AG09319 (cell line): Measurements from ENCODE around the gene QPRT.
"Not testable (repeated sequence)": the region's sequence is repeated elsewhere in the genome, so short reads cannot be mapped to it uniquely, and the experiment has no call there.

Source experiments
- DNase-seq: peaks from one replicate; pipeline ENCODE4 v3.0.0-alpha.2; 2010; ENCODE audit warnings: low read depth; ENCODE audit errors: extremely low read depth
- TF ChIP-seq, protein P1 (sequence below): IDR thresholded peaks from 2 replicates; pipeline ENCODE4 v1.5.1; 2011; ENCODE audit warnings: low read depth, mild to moderate bottlenecking, inconsistent platforms, low read length, moderate library complexity

Gene QPRT

GRCh38 chr16:29734786-29735185 lies 55.8 kb downstream of the QPRT start:
- DNase-seq, result no peak
- TF ChIP-seq, protein P1, sequence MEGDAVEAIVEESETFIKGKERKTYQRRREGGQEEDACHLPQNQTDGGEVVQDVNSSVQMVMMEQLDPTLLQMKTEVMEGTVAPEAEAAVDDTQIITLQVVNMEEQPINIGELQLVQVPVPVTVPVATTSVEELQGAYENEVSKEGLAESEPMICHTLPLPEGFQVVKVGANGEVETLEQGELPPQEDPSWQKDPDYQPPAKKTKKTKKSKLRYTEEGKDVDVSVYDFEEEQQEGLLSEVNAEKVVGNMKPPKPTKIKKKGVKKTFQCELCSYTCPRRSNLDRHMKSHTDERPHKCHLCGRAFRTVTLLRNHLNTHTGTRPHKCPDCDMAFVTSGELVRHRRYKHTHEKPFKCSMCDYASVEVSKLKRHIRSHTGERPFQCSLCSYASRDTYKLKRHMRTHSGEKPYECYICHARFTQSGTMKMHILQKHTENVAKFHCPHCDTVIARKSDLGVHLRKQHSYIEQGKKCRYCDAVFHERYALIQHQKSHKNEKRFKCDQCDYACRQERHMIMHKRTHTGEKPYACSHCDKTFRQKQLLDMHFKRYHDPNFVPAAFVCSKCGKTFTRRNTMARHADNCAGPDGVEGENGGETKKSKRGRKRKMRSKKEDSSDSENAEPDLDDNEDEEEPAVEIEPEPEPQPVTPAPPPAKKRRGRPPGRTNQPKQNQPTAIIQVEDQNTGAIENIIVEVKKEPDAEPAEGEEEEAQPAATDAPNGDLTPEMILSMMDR, result no peak

DNA sequence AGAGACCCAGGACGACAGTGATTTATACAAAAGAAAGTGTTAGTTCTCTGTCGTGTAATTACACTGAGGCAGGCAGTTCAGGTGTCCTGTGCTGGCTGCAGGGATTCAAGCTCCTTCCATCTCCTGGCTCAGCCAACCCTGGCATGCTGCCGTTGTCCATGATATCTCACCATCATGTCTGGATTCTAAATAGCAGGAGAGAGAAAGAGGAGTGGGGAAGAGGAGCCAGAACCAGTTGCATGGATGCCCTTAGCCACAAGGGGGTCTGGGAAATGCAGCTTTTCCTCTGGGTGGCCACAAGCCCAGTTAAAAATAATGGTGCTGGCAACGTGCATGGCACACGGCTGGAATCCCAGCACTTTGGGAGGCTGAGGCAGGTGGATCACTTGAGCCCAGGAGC lies 57.1 kb downstream of the QPRT start:
- TF ChIP-seq, protein P1, result no peak
- no peak for DNase-seq

GRCh38 chr16:29736764-29737163 lies 57.8 kb downstream of the QPRT start:
- TF ChIP-seq, protein P1, result no peak
- no peak for DNase-seq

GRCh38 chr16:29737713-29738112 lies 58.7 kb downstream of the QPRT start:
- TF ChIP-seq, protein P1, result no peak
- no peak for DNase-seq

DNA sequence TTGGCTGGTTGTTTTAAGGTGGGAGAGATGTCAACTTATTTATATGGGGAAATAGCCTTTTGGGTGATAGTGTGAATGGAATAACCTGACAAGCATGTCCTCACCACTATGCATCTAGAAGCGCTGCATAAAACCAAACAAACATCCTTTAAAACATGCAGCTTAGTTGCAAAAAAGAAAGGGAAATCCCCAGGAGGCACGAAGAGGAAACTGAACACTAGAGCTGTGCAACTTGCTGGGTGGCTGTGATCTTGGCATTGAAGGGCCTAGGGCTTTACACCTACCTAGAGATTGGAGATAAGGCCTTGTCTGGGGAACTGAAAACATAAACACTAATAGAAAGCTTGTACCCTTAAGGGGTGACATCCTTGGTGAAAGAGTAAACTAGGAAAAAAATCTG lies 59.5 kb downstream of the QPRT start:
- no peak for DNase-seq
- TF ChIP-seq, protein P1, result no peak

DNA sequence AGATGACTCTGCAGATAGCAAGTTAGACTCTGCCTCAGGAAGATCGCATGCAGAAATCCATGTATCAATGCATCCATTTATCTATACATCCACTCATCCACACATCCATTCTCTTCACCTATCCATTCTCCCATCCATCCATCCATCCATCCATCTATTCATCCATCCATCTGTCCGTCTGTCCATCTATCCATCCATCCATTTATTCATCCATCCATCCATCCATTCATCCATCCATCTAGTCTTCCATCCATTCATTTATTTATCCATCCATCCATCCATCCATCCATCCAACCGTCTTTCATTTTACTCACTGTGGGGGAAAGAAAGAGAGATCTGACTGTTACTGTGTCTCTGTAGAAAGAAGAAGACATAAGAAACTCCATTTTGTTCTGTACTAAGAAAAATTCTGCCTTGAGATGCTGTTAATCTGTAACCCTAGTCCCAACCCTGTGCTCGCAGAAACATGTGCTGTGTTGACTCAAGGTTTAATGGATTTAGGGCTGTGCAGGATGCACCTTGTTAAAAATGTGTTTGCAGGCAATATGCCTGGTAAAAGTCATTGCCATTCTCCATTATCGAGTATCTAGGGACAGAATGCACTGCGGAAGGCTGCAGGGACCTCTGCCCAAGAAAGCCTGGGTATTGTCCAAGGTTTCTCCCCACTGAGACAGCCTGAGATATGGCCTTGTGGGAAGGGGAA lies 61.1 kb downstream of the QPRT start:
- DNase-seq, result not testable (repeated sequence)

GRCh38 chr16:29740630-29741015 lies 61.6 kb downstream of the QPRT start:
- DNase-seq, result not testable (repeated sequence)

DNA sequence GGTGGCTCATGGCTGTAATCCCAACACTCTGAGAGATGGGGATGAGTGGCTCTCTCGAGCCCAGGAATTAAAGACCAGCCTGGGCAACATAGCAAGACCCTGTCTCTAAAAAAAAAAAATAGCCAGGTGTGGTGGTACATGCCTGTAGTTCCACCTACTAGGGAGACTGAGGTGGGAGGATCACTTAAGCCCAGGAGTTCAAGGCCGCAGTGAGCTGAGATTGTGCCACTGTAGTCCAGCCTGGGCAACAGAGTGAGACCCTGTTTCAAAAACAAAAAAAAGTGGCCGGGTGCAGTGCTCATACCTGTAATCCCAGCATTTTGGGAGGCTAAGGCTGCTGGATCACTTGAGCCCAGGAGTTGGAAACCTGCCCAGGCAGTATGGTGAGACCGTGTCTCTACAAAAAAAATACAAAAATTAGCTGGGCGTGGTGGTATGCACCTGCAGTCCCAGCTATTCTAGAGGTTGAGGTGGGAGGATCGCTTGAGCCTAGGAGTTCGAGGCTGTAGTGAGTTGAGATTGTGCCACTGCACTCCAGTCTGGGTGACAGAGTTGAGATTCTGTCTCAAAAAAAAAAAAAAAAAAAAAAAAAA lies 63.8 kb downstream of the QPRT start:
- DNase-seq, result no peak
- TF ChIP-seq, protein P1, result no peak
